GM12864 (cell line): ENCODE measurements around the gene CRYBG3.

Source experiments
- DNase-seq: peaks from one replicate; pipeline ENCODE4 v3.0.0-alpha.2; 2011; ENCODE audit warnings: low read depth
- H3K4me3 ChIP-seq: 2 replicates; pipeline ENCODE4 v1.5.1; 2011; ENCODE audit warnings: mild to moderate bottlenecking, low read depth, low read length, control low read depth
- CTCF ChIP-seq: IDR thresholded peaks from 2 replicates; pipeline ENCODE4 v1.5.1; 2011; ENCODE audit warnings: low read depth, mild to moderate bottlenecking, moderate library complexity, low read length, control low read depth, inconsistent platforms; ENCODE audit errors: missing control alignments

The CRYBG3 gene

GRCh38 chr3:97971679-97972567 lies 150.1 kb downstream of the CRYBG3 start, which contains the start of gene RIOX2:
Gene RIOX2, minus strand, starts transcription at chr3:97972431. Its CDS starts 4,838 bp downstream, at chr3:97967593.
- H3K4me3 ChIP-seq = peak within 1 kb of the TSS; percentile 89
- DNase-seq = peak; percentile 54
- no peak for TF ChIP-seq CTCF

- peak overlapping the region; percentile 89 for H3K4me3 ChIP-seq
- no peak for TF ChIP-seq CTCF
- no peak for DNase-seq
These were observed 151.2 kb downstream of the CRYBG3 start for GRCh38 chr3:97972976-97973375.

- DNase-seq = no peak
- TF ChIP-seq CTCF = no peak
- H3K4me3 ChIP-seq = no peak overlapping the region
These were observed 153.2 kb downstream of the CRYBG3 start for GRCh38 chr3:97974996-97975395.

GRCh38 chr3:97975466-97975865 lies 153.7 kb downstream of the CRYBG3 start:
- DNase-seq = no peak
- no peak overlapping the region for H3K4me3 ChIP-seq
- no peak for TF ChIP-seq CTCF

- H3K4me3 ChIP-seq = no peak overlapping the region
- no peak for DNase-seq
- no peak for TF ChIP-seq CTCF
These were observed 157.8 kb downstream of the CRYBG3 start for GRCh38 chr3:97979610-97980009.

- no peak for TF ChIP-seq CTCF
- DNase-seq = no peak
- no peak overlapping the region for H3K4me3 ChIP-seq
These were observed 160.1 kb downstream of the CRYBG3 start for GRCh38 chr3:97981886-97982285.
